GM21515 (cell line): ENCODE measurements around the gene HDGFL2.

Experiments
- ATAC-seq: cut with Tn5 transposase; IDR thresholded peaks from one replicate; pipeline ENCODE4 v1.9.1; 2021; ENCODE audit not compliant: unreplicated experiment

Gene HDGFL2

DNA sequence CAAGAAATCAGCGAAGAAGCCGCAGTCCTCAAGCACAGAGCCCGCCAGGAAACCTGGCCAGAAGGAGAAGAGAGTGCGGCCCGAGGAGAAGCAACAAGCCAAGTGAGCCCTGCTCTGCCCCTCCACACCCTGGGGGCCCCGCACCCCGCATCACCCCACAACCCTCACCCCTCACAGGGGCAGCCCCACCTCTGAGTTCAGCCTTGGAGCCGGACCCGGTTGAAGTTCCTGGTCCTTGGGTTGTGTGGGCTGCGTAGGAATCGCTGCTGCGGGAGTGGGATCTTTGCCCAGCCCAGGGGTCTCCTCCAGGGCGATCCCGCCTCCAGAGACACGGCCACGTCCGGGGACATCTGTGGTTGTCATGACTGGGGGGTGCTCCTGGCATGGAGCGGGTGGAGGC lies 24.2 kb downstream of the HDGFL2 start:
- ATAC-seq, result no peak

DNA sequence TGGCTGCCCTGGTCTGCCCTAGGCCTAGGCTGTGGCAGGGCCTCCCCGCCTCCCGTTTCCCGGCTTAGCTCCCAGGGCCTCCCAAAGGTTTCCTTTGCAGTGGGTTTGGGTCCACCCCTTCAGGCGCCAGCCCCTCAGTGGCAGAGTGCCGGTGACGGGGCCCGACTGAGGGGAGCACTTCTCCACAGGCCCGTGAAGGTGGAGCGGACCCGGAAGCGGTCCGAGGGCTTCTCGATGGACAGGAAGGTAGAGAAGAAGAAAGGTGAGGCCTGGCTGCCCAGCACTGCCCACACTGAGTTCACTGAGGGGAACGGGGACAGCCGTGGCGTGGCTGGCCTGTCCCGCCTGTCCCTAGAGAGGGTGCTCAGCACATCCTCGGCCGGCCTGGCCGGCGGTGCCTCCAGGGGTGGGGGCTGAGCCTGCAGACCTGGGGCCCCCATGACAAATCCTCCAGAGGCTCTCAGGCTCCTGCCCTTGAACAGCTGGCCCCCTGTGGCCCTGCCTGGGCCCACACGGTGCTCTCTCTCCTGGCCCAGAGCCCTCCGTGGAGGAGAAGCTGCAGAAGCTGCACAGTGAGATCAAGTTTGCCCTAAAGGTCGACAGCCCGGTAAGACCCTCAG lies 25.8 kb downstream of the HDGFL2 start:
- no peak for ATAC-seq

DNA sequence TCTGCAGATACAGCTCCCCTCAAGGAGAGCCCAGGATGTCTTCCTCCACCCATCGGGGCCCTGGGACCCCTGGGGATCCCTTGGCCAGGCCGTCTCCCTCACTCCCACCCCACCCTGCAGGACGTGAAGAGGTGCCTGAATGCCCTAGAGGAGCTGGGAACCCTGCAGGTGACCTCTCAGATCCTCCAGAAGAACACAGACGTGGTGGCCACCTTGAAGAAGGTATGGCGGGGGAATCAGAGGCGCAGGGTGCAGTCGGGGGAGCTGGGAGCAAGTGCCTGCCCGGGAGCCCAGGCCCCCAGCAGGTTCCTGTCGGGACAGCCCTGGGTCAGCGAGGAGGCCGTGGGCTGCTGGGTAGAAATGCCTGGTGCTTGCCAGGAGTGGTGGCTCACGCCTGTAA lies 26.6 kb downstream of the HDGFL2 start:
- ATAC-seq, result no peak

DNA sequence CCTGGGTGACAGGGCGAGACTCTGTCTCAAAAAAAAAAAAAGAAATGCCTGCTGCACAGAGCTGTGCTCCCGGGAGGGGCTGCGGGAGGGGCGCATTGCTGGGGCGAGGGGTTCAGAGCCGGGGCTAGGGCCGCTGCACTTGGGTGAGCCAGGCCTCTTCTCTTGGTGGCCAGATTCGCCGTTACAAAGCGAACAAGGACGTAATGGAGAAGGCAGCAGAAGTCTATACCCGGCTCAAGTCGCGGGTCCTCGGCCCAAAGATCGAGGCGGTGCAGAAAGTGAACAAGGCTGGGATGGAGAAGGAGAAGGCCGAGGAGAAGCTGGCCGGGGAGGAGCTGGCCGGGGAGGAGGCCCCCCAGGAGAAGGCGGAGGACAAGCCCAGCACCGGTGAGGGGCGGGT lies 27.2 kb downstream of the HDGFL2 start:
- ATAC-seq, result no peak

DNA sequence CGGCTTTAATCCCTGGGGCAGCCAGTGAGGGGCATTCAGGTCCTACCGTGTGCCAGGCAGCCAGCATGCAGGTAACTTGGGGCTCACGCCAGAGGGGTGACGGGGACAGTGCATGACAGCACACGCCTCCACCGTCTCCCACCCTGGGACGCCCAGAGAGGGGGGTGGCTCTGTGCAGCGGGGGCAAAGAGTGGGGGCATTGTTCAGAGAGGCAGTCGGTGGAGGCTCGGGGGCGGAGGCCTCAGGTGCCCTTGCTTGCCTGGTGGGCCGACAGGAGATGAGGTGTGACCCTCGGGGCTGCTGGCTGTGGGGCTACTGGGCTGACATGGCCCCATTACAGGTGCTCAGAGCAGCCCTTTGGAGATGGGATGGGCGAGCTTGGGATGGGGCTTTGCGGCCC lies 27.8 kb downstream of the HDGFL2 start:
- no peak for ATAC-seq

DNA sequence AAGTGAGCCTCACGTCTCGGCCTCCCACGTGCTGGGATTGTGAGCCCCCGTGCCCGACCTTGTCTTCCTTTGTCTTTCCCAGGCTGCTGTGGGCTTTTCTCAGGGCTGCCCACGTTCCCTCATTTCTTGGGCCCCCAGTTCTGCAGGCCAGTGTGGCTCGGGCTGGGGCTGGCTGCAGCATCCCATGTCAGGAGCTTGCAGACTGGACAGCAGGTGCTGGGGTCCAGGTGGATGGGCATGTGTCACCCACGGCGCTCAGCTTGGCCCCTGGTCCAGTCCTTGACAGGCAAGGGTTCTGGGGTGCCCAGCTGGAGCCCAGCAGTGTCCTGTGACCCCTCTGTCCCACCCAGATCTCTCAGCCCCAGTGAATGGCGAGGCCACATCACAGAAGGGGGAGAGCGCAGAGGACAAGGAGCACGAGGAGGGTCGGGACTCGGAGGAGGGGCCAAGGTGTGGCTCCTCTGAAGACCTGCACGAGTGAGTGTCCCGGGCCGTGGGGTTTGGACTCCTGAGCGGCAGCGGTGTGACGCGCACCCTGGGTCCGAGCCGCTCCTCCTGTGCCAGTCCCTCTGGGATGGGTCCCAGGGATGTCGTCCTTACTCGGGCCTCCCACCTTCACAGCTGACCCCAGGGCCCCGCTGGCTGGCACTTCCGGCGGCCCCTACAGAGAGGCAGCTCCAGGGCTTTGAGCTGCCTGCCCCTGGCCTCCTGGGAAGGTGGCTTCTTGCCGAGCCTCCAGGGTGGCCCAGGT lies 28.9 kb downstream of the HDGFL2 start:
- no peak for ATAC-seq

DNA sequence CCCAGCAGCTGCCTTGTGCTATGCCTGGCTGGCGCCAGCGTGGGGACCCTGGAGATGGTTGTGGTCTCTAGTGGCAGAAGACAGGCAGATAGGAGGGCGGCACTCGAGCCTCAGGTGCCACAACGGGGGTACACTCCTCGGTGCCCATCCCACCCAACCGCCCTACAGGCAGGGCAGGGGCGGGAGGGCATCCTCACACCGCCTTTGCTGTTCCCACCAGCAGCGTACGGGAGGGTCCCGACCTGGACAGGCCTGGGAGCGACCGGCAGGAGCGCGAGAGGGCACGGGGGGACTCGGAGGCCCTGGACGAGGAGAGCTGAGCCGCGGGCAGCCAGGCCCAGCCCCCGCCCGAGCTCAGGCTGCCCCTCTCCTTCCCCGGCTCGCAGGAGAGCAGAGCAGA lies 29.6 kb downstream of the HDGFL2 start:
- ATAC-seq, result no peak

DNA sequence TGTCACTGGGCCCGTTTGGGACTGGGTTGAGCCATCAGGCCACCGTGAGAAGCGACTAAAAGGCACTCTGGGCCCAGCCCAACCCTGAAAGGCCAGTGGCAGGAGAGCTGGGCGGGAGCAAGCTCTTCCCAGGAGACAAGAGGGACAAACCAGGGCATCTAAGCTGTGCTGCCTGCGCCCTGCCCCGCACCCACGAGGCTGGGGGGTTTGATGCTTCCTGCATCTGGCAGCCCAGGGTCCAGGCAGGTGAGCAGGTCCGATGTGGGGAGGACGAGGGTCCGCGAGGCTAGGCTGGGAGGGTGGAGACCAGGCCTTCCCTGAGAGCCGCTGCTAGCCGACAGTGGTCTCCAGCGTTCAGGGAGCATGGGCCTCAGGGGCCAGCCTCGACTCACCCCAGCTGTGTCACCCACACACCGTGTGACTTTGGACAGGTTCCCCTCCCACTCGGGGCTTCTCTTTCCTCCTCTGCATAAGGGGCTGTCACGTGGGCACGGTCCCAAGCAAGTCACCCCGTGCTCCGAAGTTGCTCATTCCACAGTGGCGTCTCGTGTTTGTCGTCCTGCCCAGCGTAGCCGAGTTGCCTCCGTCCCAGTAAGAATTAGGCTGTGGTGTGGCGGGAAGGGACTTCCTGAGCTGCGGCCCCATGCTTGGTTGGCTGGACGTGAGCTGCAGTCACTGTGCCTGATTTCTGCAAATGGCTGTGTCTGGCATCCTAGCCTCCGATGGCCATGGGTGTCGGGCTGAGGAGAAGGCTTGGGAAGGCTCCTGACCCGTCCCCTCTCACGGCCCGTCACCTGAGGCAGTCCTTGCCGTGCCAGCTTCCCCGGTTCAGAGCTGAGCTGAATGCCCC lies 30.4 kb downstream of the HDGFL2 start:
- ATAC-seq, result no peak

DNA sequence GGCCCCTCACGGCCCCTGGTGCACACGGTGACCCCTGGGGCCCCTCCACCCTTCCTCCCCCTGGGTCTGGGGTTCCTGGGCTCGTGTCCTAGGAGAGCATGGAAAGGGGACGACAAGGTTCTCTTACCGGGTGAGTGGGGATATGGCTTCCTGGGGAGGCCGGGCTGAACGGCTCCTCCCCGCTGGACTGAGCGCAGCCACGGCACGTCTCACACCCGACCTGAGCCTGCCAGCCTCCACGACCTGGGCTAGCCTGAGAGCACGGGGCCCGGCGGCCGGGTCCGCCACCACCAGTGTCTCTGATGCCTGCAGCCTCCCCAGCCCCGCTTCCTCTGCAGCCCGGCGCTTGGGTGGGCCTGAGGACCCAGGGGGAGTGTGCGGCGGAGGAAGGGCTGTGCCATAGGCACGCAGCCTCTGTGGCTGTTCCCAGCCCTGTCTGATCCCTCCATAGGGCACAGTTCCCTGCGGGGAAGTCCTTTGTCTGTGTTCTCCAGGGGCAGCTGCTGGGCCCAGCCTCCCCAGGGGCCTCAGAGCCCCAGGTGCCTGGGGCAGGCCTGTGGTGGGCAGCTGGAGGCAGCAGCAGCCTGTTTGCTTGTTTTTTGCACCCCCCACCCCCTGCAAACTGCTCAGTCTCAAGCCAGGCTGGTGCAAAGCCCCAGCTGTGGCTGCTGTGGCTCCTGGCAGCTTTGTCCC lies 31.2 kb downstream of the HDGFL2 start:
- ATAC-seq, result no peak

DNA sequence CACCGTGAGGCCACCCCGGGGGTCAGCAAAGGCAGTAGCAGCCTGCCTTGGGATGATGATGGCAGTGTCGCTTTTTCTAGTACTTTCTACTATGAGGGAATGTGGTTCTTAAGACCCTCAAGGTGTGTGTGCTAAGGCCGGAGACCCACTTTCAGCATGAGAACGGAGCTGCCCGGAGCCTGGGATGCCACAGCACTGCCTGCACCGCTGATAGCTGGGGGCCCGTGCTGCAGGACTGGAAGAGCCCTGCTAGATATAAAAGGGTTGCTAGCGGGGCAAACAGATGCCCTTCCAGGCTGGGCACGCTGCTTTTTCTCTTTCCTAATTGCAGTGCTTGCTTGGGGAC lies 31.7 kb downstream of the HDGFL2 start:
- no peak for ATAC-seq

DNA sequence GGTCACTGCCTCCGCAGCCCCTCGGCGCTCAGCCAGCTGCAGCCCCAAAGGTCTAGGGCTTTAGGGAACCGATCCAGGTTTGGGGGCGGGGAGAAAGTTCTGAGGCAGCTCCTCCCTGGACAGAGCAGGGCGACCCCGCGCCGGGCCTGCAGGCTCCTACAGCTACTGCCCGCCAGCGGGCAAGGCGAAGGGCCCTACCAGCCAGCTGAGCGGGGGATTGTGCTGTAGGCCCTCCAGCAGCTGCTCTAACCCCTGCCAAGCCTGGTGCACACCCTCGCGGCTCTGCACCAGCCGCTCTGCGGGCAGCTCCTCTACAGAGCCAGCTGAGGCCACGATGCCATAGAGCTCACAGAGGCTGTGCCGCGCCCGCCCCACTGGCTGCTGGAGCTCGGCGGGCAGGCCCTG lies 32.2 kb downstream of the HDGFL2 start:
- no peak for ATAC-seq

DNA sequence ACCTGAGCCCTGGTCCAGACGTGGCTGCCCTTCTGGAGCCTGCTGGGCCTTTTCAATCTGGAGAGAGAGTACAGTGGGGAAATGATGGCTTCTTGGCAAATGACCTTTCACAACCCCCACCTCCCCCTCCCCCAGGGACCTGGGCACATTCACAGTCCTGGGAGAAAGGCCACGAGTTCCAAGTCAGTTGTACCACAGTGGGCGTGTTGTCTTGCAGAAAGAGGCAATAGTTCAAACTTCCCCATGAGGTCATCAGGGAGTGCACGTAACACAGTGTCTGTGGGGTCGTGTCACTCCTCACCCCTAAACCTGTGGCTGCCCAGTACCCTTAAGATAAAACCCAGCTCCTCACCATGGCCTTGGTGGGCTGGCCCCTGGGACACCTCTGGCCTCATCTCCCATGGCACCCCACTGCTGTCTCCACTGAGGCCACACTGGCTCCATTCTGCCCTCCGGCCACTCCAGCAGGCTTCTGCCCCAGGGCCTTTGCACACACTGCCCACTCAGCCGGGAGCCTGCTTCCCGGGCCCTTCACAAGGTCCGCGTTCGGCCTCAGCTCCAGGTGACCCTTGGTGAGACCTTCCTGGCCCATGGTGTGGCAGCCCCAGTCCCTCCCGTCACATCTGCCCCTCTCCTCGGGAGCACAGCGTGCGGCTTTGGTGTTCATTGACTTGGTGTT lies 32.9 kb downstream of the HDGFL2 start:
- no peak for ATAC-seq

DNA sequence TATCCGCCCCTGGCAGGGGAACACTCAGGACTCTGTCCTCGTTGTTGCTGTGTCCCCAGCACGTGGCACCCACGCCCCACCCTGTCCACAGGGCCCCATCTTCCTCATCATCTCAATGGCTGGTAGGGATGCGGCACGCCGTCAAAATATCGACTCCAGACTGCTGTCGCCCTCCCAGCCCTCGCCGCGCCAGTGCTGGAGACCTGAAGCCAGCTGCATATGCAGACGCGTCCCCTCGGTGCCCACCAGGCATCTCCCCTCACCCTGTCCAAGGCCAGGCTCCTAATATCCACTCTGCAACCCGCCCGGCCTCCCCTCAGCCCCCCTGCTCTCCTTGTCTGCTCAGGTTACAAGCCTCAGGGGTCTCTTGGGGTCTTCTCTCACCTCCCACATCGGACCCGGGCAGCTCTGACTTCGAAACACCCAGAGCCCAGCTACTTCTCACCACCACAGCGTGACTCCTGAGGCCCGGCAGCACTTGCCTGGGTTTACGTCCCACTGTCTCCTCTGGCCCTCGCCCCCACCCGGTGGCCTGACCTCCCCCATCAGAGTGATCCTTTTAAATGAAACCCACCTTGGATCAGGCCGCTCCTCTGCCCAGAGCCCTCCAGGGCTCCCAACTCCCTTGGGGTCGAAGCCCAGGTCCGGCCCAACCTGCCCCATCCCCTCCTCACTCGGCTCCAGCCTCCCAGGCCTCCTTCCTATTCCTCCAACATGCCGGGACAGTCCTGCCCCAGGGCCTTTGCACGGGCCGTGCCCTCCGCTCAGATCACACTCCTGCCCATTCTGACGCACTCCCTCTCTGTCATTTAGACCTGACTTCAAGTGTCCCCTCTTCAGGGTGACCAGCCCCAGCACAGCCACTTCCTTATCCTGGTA lies 33.7 kb downstream of the HDGFL2 start:
- no peak for ATAC-seq

DNA sequence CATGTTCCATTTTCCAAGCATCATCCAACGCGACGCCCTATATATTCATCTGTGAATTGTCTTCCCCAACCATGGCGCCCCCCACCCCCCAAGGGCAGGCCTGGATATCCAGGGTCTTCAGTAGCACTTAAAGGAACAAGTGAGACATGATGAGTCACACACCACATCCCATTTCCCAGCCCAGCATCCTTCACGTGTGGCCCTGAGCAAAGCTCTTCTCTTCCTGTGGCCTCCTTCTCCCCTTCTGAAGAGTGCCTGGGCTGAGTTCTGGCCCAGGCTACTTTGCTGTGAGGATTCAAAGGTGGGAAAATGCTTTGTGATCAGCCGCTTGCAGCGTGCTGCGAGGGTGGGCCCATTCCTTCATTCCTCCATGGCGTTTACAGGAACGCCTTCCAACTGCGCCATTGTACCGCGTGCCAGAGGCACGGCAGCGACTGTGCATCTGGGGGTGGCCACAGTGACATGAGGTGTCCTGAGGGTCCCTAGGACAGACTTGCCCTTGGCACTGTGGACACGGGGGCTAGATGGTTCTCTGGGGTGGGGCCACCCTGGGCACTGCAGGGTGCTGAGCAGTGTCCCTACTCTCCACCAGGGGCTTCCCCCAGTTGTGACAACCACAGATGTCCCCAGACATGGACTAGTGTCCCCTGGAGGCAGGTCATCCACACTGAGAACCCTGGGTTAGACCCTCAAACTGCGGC lies 34.5 kb downstream of the HDGFL2 start:
- ATAC-seq, result no peak

DNA sequence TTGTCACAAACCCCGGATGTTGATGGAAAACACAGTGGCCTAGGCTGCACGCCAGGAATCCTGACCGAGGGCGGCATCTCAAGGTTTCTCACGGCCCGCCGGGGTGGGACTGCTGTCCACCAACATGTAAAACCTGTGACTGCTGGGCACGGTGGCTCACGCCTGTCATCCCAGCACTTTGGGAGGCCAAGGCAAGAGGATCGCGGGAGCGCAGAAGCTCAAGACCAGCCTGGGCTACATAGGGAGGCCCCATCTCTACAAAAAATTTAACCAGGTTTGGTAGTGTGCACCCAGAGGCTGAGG lies 35.0 kb downstream of the HDGFL2 start:
- no peak for ATAC-seq

DNA sequence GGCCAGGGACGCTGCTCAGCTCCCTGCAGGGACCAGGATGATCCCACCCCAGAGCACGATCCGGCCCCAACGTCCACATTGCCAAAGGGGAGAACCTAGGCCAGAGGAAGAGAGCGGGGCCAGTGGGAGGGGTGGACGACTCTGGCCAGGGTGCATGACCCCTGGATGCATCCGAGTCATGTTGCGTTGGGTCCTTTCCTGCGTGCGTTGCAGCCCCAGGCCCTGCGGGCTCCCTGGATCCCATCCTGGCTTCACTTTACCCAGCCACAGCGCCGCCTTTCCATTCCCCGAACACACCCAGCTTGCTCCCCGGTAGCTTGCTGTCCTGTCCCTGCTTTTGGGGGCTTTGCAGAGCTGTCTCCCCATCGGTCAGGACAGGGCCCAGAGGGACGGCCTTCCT lies 35.7 kb downstream of the HDGFL2 start:
- no peak for ATAC-seq

DNA sequence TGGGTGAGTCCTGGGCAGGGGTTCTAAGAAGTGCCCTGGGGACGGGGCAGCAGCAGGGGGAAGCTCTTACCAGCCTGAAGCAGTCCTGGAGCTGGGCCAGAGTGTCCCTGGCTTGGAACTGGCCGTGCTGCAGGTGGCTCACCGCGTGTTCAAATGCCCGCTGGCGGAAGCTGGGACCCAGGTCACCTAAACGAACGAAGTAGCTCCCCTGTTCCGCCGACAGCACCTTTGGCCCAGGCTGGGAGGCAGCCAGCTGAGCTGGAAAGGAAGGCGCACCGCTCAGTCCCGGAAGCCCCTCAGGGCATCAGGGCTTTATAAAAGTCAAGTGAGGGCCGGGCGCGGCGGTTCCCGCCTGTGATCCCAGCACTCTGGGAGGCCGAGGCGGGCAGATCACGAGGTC lies 36.6 kb downstream of the HDGFL2 start:
- ATAC-seq, result no peak

DNA sequence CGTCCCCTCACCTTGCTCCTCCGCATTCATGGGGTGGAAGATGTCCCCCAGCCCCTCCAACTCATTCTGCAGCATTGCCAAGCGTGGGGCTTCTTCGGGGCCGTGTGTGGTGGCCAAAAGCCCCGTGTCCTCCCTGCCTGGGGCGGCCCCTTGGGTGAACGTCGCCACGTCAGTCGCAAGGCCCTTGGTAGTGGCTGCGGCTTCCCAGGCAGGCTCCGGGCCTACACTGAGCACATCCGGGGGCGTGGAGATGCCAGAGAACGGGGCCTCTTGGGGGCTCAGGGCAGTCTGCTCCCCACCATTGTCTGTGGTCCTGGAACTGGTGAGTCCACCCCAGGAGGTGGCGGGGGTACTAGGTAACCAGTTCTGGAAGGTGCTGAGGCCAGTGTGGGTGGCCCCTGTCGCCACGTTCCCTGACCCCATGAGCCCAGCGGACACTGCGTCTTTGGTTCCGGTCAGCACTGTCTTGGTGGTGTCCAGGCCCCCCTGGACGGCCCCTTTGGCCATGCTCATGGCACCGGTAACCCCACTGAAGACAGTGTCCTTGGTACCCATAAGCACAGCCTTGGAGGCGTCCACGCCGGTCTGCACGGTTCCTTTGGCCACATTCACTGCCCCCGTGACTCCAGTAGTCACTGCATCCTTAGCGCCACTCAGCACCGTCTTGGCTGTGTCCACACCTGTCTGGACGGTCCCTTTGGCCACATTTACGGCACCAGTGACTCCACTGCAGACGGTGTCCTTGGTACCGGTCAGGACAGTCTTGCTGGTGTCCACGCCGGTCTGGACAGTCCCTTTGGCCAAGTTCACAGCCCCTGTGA lies 38.5 kb downstream of the HDGFL2 start:
- no peak for ATAC-seq
